ENCODE results near the gene CNTN1.
"Not testable (repeated sequence)": the region's sequence is repeated elsewhere in the genome, so short reads cannot be mapped to it uniquely, and the experiment has no call there.

Gene CNTN1

DNA sequence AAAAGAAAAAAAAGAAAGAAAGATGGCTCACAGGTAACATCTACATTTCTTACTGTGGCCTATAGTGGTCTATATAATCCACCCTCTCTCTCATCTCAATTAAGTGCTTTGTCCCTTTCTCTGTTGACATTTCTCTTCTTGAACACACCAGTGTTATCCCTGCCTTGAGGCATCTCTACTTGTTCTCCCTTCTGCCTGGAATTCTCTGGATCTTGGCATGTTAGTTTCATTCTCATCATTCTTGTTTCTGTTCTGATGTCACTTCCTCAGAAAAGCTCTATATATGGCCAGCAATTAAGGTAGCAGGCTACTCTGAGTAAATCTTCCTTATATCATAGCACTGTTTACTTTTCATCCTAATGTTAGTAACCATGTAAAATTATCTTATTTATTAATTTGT is 340.1 kb downstream of the CNTN1 start:
- no peak for DNase-seq (ENCODE audit: low read depth in 2 of 2)

DNA sequence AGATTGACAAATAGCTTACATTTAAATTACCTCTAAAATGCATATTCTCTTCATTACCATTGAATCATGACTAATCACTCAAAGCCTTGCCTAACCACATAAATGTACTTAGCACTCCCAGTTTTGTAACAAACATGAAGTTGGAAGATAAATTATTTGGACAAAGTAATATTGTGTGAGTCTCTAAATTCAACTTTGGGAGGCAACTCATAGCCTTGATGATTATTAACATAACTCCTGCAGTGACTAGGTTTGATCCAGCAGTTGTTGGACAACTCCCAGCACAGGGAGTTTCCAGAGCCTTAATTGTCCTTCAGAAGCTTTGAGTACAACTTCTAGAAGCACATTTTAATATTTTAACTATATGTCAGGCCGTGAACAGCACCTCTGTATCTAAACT is 342.4 kb downstream of the CNTN1 start:
- DNase-seq (ENCODE audit: low read depth in 2 of 2), result no peak

DNA sequence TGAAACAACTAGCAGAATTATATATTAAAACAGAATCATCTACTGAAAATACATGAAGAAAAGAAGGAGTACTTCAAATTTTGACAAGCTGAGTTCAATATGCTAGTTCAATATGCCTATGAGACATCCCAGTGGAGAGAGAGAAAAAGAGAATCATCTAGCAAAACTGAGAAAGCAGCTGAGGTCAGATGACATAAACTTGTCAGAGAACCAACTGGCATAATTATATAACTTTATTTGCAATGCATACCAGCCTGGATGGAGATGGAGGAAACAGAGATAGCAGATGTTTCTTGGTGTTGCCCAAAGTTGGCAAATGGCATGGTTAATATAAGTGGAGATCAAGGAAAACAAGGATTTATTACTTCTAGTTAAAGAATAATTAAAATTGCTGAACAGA is 347.2 kb downstream of the CNTN1 start:
- no peak for DNase-seq (ENCODE audit: low read depth in 2 of 2)

DNA sequence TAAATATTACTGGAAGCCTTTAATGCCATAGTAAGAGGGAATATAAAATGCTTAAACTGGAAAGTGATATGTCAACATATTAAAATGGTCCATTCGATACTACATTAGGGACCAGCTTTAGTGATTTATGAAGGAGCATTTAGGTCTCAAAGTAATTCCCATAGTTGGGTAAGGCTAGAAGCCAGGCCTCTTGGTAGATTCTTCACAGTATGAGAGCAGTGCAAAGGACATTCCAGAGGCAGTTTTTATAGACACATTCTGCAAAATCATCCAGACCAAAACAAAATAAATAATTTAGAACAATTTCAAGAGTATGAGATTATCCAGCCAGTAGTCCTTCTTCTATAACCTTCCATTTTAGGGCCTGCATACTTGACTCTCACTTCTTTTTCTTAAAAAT is 353.3 kb downstream of the CNTN1 start:
- no peak for DNase-seq (ENCODE audit: low read depth in 2 of 2)

- no peak for DNase-seq (ENCODE audit: low read depth in 2 of 2)
Measured at GRCh38 chr12:41049033-41049432, 356.8 kb downstream of the CNTN1 start.

- no peak for DNase-seq (ENCODE audit: low read depth in 2 of 2)
Measured at GRCh38 chr12:41051954-41052353, 359.7 kb downstream of the CNTN1 start.

- no peak for DNase-seq (ENCODE audit: low read depth in 2 of 2)
Measured at GRCh38 chr12:41052441-41052840, 360.2 kb downstream of the CNTN1 start.

DNA sequence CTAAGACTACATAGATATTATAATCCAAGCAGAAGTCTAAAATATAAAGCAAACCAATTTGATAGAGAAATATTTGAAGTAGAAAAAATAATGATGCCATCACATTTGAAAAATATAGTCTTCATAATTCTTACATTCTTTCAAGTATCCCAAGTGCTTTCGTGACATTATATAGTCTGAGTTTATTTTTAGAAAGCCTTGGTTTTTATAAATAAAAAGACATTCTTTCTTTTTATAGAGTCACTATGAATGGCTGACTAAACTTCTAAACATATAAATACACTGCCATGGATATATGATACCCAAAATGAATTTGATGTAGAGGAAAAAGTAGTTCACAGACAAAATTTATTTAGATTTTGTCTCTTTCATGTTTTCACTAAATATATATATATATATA is 360.8 kb downstream of the CNTN1 start:
- DNase-seq (ENCODE audit: low read depth in 2 of 2), result no peak

- DNase-seq (ENCODE audit: low read depth in 2 of 2), result no peak
Measured at GRCh38 chr12:41055875-41056577, 363.8 kb downstream of the CNTN1 start.

DNA sequence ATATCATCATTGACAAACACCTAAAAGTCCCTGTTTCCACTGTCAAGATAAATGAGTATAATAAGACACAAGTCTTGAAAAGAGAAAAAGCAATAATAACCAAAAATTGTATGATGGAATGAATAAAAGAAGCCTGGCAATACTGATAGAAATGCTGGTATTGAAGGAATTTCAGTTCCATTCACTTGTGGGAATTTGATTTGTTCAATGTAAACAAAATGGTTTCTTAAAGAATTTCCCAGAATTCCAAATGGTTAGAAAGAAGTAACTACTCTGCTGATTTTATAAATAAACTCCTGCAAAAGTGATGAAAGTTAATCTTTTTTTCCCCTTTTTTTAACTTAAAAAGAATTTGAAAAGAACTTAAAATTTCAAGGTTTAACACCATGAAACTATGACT is 366.0 kb downstream of the CNTN1 start:
- DNase-seq (ENCODE audit: low read depth in 2 of 2), result no peak

DNA sequence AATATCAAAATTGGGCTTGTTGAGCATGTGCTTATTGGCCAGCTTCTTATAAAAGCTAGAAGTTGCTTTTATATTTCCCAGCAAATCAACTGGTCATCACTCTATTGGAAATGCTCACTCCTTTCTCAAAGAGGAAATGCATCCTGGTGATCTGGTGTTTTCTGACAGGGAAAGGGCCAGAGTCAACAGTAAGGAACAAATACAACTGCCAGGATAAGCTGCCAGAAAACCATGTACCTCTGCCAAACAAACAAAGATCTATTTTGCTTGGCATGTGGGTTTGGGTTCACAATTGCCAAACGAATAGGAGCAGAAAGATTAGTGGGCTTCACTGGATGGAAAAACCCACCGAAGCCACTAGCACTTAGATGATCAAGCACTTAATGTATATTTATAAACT is 369.0 kb downstream of the CNTN1 start:
- DNase-seq (ENCODE audit: low read depth in 2 of 2), result no peak

DNA sequence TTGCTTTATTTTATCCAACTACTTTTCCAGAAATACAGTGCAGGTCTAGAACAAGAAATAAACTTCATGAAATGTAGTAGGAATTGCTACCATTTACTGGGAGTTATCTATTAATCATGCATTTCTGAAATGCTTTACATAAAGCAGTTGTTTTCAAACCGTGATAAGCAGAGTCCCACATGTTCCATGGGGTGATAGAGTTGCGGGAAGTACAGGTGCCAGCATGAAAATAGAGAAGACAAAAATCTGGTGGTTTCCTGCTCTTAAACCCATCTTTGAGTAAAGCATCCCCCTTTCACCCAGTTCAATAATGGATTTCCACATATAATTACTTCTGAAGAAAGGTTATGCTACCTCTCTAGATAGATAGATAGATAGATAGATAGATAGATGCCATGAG is 372.2 kb downstream of the CNTN1 start:
- DNase-seq (ENCODE audit: low read depth in 2 of 2), result no peak

GRCh38 chr12:41067941-41068645 is 375.9 kb downstream of the CNTN1 start:
- no peak for DNase-seq (ENCODE audit: low read depth in 2 of 2)

DNA sequence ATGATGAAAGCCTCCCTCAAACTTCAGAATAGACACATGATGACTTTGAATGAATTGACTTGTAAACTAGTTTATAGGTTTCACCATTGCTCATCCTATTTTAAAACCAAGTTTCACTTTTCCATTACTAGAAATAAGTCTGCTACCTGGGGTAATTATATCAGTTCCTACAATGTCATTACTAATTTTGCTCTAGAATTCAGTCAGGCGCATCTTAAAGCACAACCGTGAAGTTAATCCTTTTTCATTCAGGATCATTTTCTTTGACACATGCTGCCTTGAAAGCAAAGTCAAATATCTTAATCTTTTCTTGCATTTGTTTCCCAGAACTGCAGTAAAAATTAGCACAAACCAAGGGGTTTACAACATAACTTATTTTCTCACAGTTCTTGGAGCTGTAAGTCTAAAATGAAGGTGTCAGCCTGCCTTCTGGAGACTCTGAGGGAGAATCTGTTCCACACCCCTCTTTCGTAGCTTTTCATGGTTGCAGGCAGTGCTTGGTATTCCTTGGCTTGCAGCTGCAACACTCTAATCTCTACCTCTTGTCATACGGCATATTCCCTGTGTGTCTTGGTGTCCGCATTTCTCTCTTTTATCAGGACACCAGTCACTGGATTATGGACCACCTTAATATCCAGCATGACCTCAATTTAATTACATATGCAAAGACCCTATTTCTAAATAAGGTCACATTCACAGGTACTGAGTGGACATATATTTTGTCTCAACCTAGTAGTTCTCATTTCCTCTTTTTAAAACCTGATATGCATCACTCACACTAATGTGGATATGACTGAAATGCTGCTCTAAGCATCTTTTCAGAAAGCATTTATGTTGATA is 381.6 kb downstream of the CNTN1 start:
- DNase-seq (ENCODE audit: low read depth in 2 of 2), result no peak

- no peak for DNase-seq (ENCODE audit: low read depth in 2 of 2)
Measured at GRCh38 chr12:41074473-41074769, 382.2 kb downstream of the CNTN1 start.

DNA sequence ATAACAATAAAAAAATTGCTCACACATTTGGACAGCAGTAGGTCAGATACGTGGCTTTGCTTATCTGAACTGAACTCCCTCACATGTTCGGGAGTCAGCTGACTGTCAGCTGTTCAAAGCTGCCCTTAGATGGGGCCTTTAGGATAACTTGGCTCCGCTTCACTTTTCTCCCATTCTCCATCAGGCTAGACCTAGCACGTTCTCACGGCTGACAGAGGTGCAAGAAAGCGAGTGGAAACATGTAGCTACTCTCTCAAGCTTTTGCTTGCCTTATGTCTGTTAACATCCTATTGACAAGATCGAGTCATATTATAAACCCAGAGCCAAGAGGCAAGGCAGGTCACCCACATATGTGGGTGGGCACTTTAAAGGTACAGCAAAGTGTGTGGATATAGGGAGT is 383.9 kb downstream of the CNTN1 start:
- DNase-seq (ENCODE audit: low read depth in 2 of 2), result no peak

- DNase-seq (ENCODE audit: low read depth in 2 of 2), result not testable (repeated sequence)
Measured at GRCh38 chr12:41081241-41081640, 389.0 kb downstream of the CNTN1 start.

- DNase-seq (ENCODE audit: low read depth in 2 of 2), result no peak
Measured at GRCh38 chr12:41089438-41089837, 397.2 kb downstream of the CNTN1 start.

GRCh38 chr12:41092115-41092514 is 399.9 kb downstream of the CNTN1 start:
- no peak for DNase-seq (ENCODE audit: low read depth in 2 of 2)

DNA sequence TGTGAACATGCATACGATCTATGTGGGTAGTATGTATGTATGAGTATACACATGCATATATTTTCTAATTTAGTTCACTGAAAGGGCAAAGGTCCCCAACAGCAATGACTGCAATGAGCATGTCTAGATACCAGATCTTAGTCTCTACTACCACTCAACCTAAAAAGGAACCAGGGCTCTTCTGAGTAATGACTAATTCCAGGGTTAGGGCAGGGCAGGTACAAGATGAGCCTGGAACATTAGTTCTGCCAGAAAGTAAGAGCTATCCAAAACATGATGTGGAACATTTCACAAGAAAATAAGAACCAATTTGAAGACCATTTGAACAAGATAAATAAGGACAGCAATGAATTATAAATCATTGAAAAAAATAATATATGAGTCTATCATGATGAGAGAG is 404.6 kb downstream of the CNTN1 start:
- DNase-seq (ENCODE audit: low read depth in 2 of 2), result no peak

GRCh38 chr12:41100572-41100971 is 408.3 kb downstream of the CNTN1 start:
- no peak for DNase-seq (ENCODE audit: low read depth in 2 of 2)

- DNase-seq (ENCODE audit: low read depth in 2 of 2), result no peak
Measured at GRCh38 chr12:41101806-41102205, 409.6 kb downstream of the CNTN1 start.

- no peak for DNase-seq (ENCODE audit: low read depth in 2 of 2)
Measured at GRCh38 chr12:41103614-41104013, 411.4 kb downstream of the CNTN1 start.

Data from stimulated activated CD4-positive, alpha-beta T cell treated with anti-CD3 and anti-CD28 coated beads, Interleukin-15, amount 100 ng/mL, for 48 hours (primary cell).